GM19324 (cell line): Measurements from ENCODE around the gene RAB40C.
A peak's percentile ranks its signal among the peaks of the same experiment; 100 is the strongest.

Experiments used
- ATAC-seq: cut with Tn5 transposase; IDR thresholded peaks from one replicate; pipeline ENCODE4 v1.9.1; 2021; ENCODE audit warnings: mild to moderate bottlenecking, moderate library complexity; ENCODE audit not compliant: unreplicated experiment, low FRiP score

Gene RAB40C

GRCh38 chr16:589658-590187 is at the start of gene RAB40C:
Gene RAB40C (plus strand): TSS chr16:590066. CDS start chr16:590292, 226 bp downstream.
- ATAC-seq = peak; percentile 78

GRCh38 chr16:540645-541340 is 49.1 kb upstream of the RAB40C start:
- no peak for ATAC-seq

GRCh38 chr16:543301-544164 is 46.3 kb upstream of the RAB40C start:
- ATAC-seq = no peak

- ATAC-seq = no peak
Observed at GRCh38 chr16:544517-544916, 45.3 kb upstream of the RAB40C start.

- no peak for ATAC-seq
Observed at GRCh38 chr16:546909-547770, 42.7 kb upstream of the RAB40C start.

- ATAC-seq = no peak
Observed at GRCh38 chr16:548586-548985, 41.3 kb upstream of the RAB40C start.

- no peak for ATAC-seq
Observed at GRCh38 chr16:549544-550263, 40.2 kb upstream of the RAB40C start.

- ATAC-seq = no peak
Observed at GRCh38 chr16:551210-551609, 38.7 kb upstream of the RAB40C start.

GRCh38 chr16:552171-552570 is 37.7 kb upstream of the RAB40C start:
- ATAC-seq = no peak

GRCh38 chr16:553601-554296 is 36.1 kb upstream of the RAB40C start:
- ATAC-seq = no peak

GRCh38 chr16:554297-554621 is 35.6 kb upstream of the RAB40C start:
- no peak for ATAC-seq

- ATAC-seq = no peak
Observed at GRCh38 chr16:554640-555365, 35.1 kb upstream of the RAB40C start.

GRCh38 chr16:555528-556473 is 34.1 kb upstream of the RAB40C start:
- ATAC-seq = no peak

- no peak for ATAC-seq
Observed at GRCh38 chr16:556474-557173, 33.2 kb upstream of the RAB40C start.

- no peak for ATAC-seq
Observed at GRCh38 chr16:557463-558297, 32.2 kb upstream of the RAB40C start.

- no peak for ATAC-seq
Observed at GRCh38 chr16:558298-559020, 31.4 kb upstream of the RAB40C start.
